ENCODE results near the gene PHF19.

GRCh38 chr9:120857481-120857880 lies 19.5 kb downstream of the PHF19 start:
- TF ChIP-seq CTCF (IDR thresholded peaks at IDR 0.05) (no peak), ZFX (IDR thresholded peaks at IDR 0.05; ENCODE audit: borderline replicate concordance) (no peak)

Data from 22Rv1 (cell line).